Activated T-cell treated with anti-CD3 and anti-CD28 coated beads for 1 hour (primary cell): Measurements from ENCODE around the gene KLHL17.
A peak's percentile ranks its signal among the peaks of the same experiment; 100 is the strongest.

Experiments used
- DNase-seq: peaks from one replicate; pipeline ENCODE4 v3.0.0-alpha.2; 2020; ENCODE audit warnings: low read depth

The KLHL17 gene

GRCh38 chr1:923131-923990 is 37.0 kb upstream of the KLHL17 start, which contains the start of gene SAMD11:
Gene SAMD11 (plus strand): TSS chr1:923923. CDS start chr1:924432, 509 bp downstream.
- DNase-seq, result peak; percentile 63

GRCh38 chr1:923991-924655 is 36.3 kb upstream of the KLHL17 start:
- no peak for DNase-seq

- DNase-seq, result no peak
Observed at GRCh38 chr1:924656-925560, 35.5 kb upstream of the KLHL17 start.

GRCh38 chr1:925561-926421 is 34.6 kb upstream of the KLHL17 start:
- DNase-seq, result no peak

- no peak for DNase-seq
Observed at GRCh38 chr1:927234-927633, 33.1 kb upstream of the KLHL17 start.

- DNase-seq, result no peak
Observed at GRCh38 chr1:927748-928147, 32.6 kb upstream of the KLHL17 start.

- DNase-seq, result no peak
Observed at GRCh38 chr1:928825-929661, 31.3 kb upstream of the KLHL17 start.

GRCh38 chr1:929712-930632 is 30.4 kb upstream of the KLHL17 start:
- DNase-seq, result no peak

- DNase-seq, result no peak
Observed at GRCh38 chr1:930633-931138, 29.7 kb upstream of the KLHL17 start.

GRCh38 chr1:931380-932172 is 28.8 kb upstream of the KLHL17 start:
- DNase-seq, result no peak

GRCh38 chr1:932173-932510 is 28.2 kb upstream of the KLHL17 start:
- DNase-seq, result no peak

- no peak for DNase-seq
Observed at GRCh38 chr1:932776-933602, 27.4 kb upstream of the KLHL17 start.

GRCh38 chr1:933603-933940 is 26.8 kb upstream of the KLHL17 start:
- DNase-seq, result no peak

- no peak for DNase-seq
Observed at GRCh38 chr1:934991-935750, 25.2 kb upstream of the KLHL17 start.

GRCh38 chr1:935751-936231 is 24.6 kb upstream of the KLHL17 start:
- DNase-seq, result no peak

- no peak for DNase-seq
Observed at GRCh38 chr1:936348-937264, 23.8 kb upstream of the KLHL17 start.
